GM15510 (cell line): ENCODE data around the gene WNK4.

Experiments
- POLR2A ChIP-seq: IDR thresholded peaks from 3 replicates; pipeline ENCODE4 v1.6.1; 2011; ENCODE audit warnings: borderline replicate concordance; ENCODE audit not compliant: insufficient read length; ENCODE audit errors: extremely low read depth

Gene WNK4

GRCh38 chr17:42766124-42766523, 14.3 kb upstream of the WNK4 start:
- TF ChIP-seq POLR2A, result no peak

GRCh38 chr17:42767512-42767911, 12.9 kb upstream of the WNK4 start:
- no peak for TF ChIP-seq POLR2A

GRCh38 chr17:42772945-42773289, 7.5 kb upstream of the WNK4 start:
- TF ChIP-seq POLR2A, result no peak

- peak; percentile 89 for TF ChIP-seq POLR2A
Observed at GRCh38 chr17:42773290-42774035, 6.9 kb upstream of the WNK4 start, which contains the start of gene VPS25. Gene VPS25 (plus strand): TSS chr17:42773449. CDS start chr17:42773476, 27 bp downstream.

GRCh38 chr17:42774066-42774745, 6.2 kb upstream of the WNK4 start:
- TF ChIP-seq POLR2A, result no peak

- TF ChIP-seq POLR2A, result no peak
Observed at GRCh38 chr17:42775534-42776098, 4.8 kb upstream of the WNK4 start.

- no peak for TF ChIP-seq POLR2A
Observed at GRCh38 chr17:42778570-42778969, 1.8 kb upstream of the WNK4 start.

- no peak for TF ChIP-seq POLR2A
Observed at GRCh38 chr17:42779304-42779935, 990 bp upstream of the WNK4 start.

GRCh38 chr17:42780851-42781638, 635 bp downstream of the WNK4 start:
- no peak for TF ChIP-seq POLR2A

- TF ChIP-seq POLR2A, result no peak
Observed at GRCh38 chr17:42781639-42782165, 1.3 kb downstream of the WNK4 start.

GRCh38 chr17:42782166-42783061, 2.0 kb downstream of the WNK4 start:
- TF ChIP-seq POLR2A, result no peak

GRCh38 chr17:42783062-42783790, 2.8 kb downstream of the WNK4 start:
- TF ChIP-seq POLR2A, result no peak

GRCh38 chr17:42783791-42784138, 3.4 kb downstream of the WNK4 start:
- TF ChIP-seq POLR2A, result no peak
